IPS-20b (cell line): ENCODE data around the gene ZFYVE19.

Source experiments
- H3K27ac ChIP-seq: one replicate; pipeline ENCODE4 v1.5.1; 2013; ENCODE audit warnings: low read length
- H3K27me3 ChIP-seq: 2 replicates; pipeline ENCODE4 v1.6.1; 2013; ENCODE audit warnings: mild to moderate bottlenecking, low read length, inconsistent platforms; ENCODE audit not compliant: insufficient read depth
- H3K36me3 ChIP-seq: 2 replicates; pipeline ENCODE4 v1.6.1; 2013; ENCODE audit warnings: low read depth, mild to moderate bottlenecking, inconsistent platforms, low read length, moderate library complexity; ENCODE audit not compliant: insufficient read depth
- H3K4me1 ChIP-seq: 2 replicates; pipeline ENCODE4 v1.6.1; 2013; ENCODE audit warnings: mild to moderate bottlenecking, control low read depth, inconsistent platforms, low read length, moderate library complexity; ENCODE audit not compliant: insufficient read depth
- H3K4me3 ChIP-seq: 2 replicates; pipeline ENCODE4 v1.5.1; 2013; ENCODE audit warnings: mild to moderate bottlenecking, low read length, inconsistent platforms
- H3K9ac ChIP-seq: 2 replicates; pipeline ENCODE4 v1.6.1; 2013; ENCODE audit warnings: low read depth, mild to moderate bottlenecking, inconsistent platforms, low read length, moderate library complexity
- H3K9me3 ChIP-seq: 2 replicates; pipeline ENCODE4 v1.6.1; 2013; ENCODE audit warnings: mild to moderate bottlenecking, low read depth, low read length, inconsistent platforms; ENCODE audit not compliant: insufficient read depth

ZFYVE19 gene

GRCh38 chr15:40799523-40799922 lies 7.4 kb upstream of the ZFYVE19 start:
- Histone ChIP-seq H3K4me1 (peaks cover 22% of the 10 kb centered on the region; the same call in 1 of the 2 replicates), H3K27me3 (no peaks in the 10 kb centered on the region), H3K9me3 (no peaks in the 10 kb centered on the region), H3K36me3 (no peaks in the 10 kb centered on the region), H3K4me3 (no peak overlapping the region), H3K9ac (no peak overlapping the region), H3K27ac (no peak overlapping the region)

GRCh38 chr15:40803076-40803475 lies 3.8 kb upstream of the ZFYVE19 start:
- Histone ChIP-seq H3K9ac (no peak overlapping the region), H3K4me3 (no peak overlapping the region), H3K4me1 (peaks cover 16% of the 10 kb centered on the region; the same call in 1 of the 2 replicates), H3K27me3 (no peaks in the 10 kb centered on the region), H3K9me3 (no peaks in the 10 kb centered on the region), H3K27ac (no peak overlapping the region), H3K36me3 (no peaks in the 10 kb centered on the region)

GRCh38 chr15:40803688-40804087 lies 3.2 kb upstream of the ZFYVE19 start:
- H3K36me3 ChIP-seq: no peaks in the 10 kb centered on the region
- no peaks in the 10 kb centered on the region for H3K27me3 ChIP-seq
- H3K9me3 ChIP-seq: no peaks in the 10 kb centered on the region
- H3K27ac ChIP-seq: no peak overlapping the region
- no peak overlapping the region for H3K9ac ChIP-seq
- H3K4me3 ChIP-seq: no peak overlapping the region
- H3K4me1 ChIP-seq: peaks cover 11% of the 10 kb centered on the region; the same call in 1 of the 2 replicates

- 0 out of 2 replicates have a peak, but pooled peaks cover 6% of the 10 kb centered on the region for H3K36me3 ChIP-seq
- peak overlapping the region; percentile 87 for H3K4me3 ChIP-seq
- no peak overlapping the region for H3K27ac ChIP-seq
Measured at GRCh38 chr15:40806672-40807027, 239 bp upstream of the ZFYVE19 start.

GRCh38 chr15:40807888-40808461 lies 1.1 kb downstream of the ZFYVE19 start:
- H3K9ac ChIP-seq: peak overlapping the region; percentile 74; the same call in 1 of the 2 replicates

More at GRCh38 chr15:40806672-40807027, 239 bp upstream of the ZFYVE19 start:
- Histone ChIP-seq H3K27me3 (no peaks in the 10 kb centered on the region), H3K9me3 (no peaks in the 10 kb centered on the region), H3K9ac (peak overlapping the region; percentile 85; the same call in 1 of the 2 replicates), H3K4me1 (0 out of 2 replicates have a peak, but pooled peaks cover 3% of the 10 kb centered on the region)

GRCh38 chr15:40808861-40809450 lies 2.1 kb downstream of the ZFYVE19 start:
- Histone ChIP-seq H3K27ac (no peak overlapping the region), H3K4me1 (0 out of 2 replicates have a peak, but pooled peaks cover 3% of the 10 kb centered on the region), H3K9me3 (no peaks in the 10 kb centered on the region), H3K27me3 (no peaks in the 10 kb centered on the region), H3K9ac (no peak overlapping the region), H3K4me3 (no peak overlapping the region), H3K36me3 (0 out of 2 replicates have a peak, but pooled peaks cover 6% of the 10 kb centered on the region)

More at GRCh38 chr15:40807888-40808461, 1.1 kb downstream of the ZFYVE19 start:
- Histone ChIP-seq H3K4me1 (0 out of 2 replicates have a peak, but pooled peaks cover 3% of the 10 kb centered on the region), H3K27me3 (no peaks in the 10 kb centered on the region), H3K4me3 (peak overlapping the region; percentile 87), H3K36me3 (0 out of 2 replicates have a peak, but pooled peaks cover 6% of the 10 kb centered on the region), H3K9me3 (no peaks in the 10 kb centered on the region), H3K27ac (no peak overlapping the region)

- no peak overlapping the region for H3K9ac ChIP-seq
- H3K4me1 ChIP-seq: no peaks in the 10 kb centered on the region
- no peaks in the 10 kb centered on the region for H3K9me3 ChIP-seq
- H3K27ac ChIP-seq: no peak overlapping the region
- peaks cover 10% of the 10 kb centered on the region; the same call in 1 of the 2 replicates for H3K36me3 ChIP-seq
- H3K4me3 ChIP-seq: no peak overlapping the region
- H3K27me3 ChIP-seq: no peaks in the 10 kb centered on the region
Measured at GRCh38 chr15:40812721-40813425, 6.0 kb downstream of the ZFYVE19 start.

- Histone ChIP-seq H3K4me1 (no peaks in the 10 kb centered on the region), H3K4me3 (no peak overlapping the region), H3K9me3 (no peaks in the 10 kb centered on the region), H3K27ac (no peak overlapping the region), H3K36me3 (peaks cover 10% of the 10 kb centered on the region; the same call in 1 of the 2 replicates), H3K27me3 (no peaks in the 10 kb centered on the region), H3K9ac (no peak overlapping the region)
Measured at GRCh38 chr15:40815042-40815698, 8.3 kb downstream of the ZFYVE19 start.

GRCh38 chr15:40819048-40819447 lies 12.2 kb downstream of the ZFYVE19 start:
- peaks cover 4% of the 10 kb centered on the region; the same call in 1 of the 2 replicates for H3K36me3 ChIP-seq

GRCh38 chr15:40821195-40821594 lies 14.3 kb downstream of the ZFYVE19 start:
- H3K27me3 ChIP-seq: no peaks in the 10 kb centered on the region
- H3K4me1 ChIP-seq: no peaks in the 10 kb centered on the region
- no peak overlapping the region for H3K9ac ChIP-seq
- no peak overlapping the region for H3K27ac ChIP-seq
- no peak overlapping the region for H3K4me3 ChIP-seq
- no peaks in the 10 kb centered on the region for H3K9me3 ChIP-seq
- no peaks in the 10 kb centered on the region for H3K36me3 ChIP-seq

More at GRCh38 chr15:40819048-40819447, 12.2 kb downstream of the ZFYVE19 start:
- H3K4me3 ChIP-seq: no peak overlapping the region
- no peaks in the 10 kb centered on the region for H3K9me3 ChIP-seq
- H3K27ac ChIP-seq: no peak overlapping the region
- H3K9ac ChIP-seq: no peak overlapping the region
- no peaks in the 10 kb centered on the region for H3K4me1 ChIP-seq
- no peaks in the 10 kb centered on the region for H3K27me3 ChIP-seq

GRCh38 chr15:40823572-40824343 lies 16.9 kb downstream of the ZFYVE19 start:
- H3K36me3 ChIP-seq: no peaks in the 10 kb centered on the region
- no peaks in the 10 kb centered on the region for H3K4me1 ChIP-seq
- no peaks in the 10 kb centered on the region for H3K9me3 ChIP-seq
- H3K9ac ChIP-seq: no peak overlapping the region
- H3K4me3 ChIP-seq: no peak overlapping the region
- H3K27me3 ChIP-seq: no peaks in the 10 kb centered on the region
- no peak overlapping the region for H3K27ac ChIP-seq
